Mucosa of descending colon (tissue), 3 donors: Measurements from ENCODE around the gene TACC2. TPM values are rescaled to one million over a fixed set of nuclear protein-coding genes. Genes with fewer than 3 reads are reported as not detected.

Experiments
- ATAC-seq: fragments of 200-7000 bp; cut with Tn5 transposase; one replicate; pipeline ENCODE4 v1.9.1; 2020; ENCODE audit warnings: mild to moderate bottlenecking, moderate library complexity
- DNase-seq, 3 donors: peaks; one replicate each; pipeline ENCODE4 v3.0.0-alpha.2; 2020
- H3K36me3 ChIP-seq: fragments of 200-600 bp; one replicate; pipeline ENCODE4 v1.8.0; 2021; ENCODE audit warnings: low read depth, mild to moderate bottlenecking
- H3K4me1 ChIP-seq: fragments of 200-600 bp; one replicate; pipeline ENCODE4 v1.8.0; 2021; ENCODE audit warnings: low read depth, mild to moderate bottlenecking
- H3K4me3 ChIP-seq: fragments of 200-600 bp; one replicate; pipeline ENCODE4 v1.8.0; 2021; ENCODE audit warnings: mild to moderate bottlenecking
- H3K9me3 ChIP-seq: fragments of 200-600 bp; one replicate; pipeline ENCODE4 v1.8.0; 2021; ENCODE audit warnings: mild to moderate bottlenecking
- CTCF ChIP-seq: fragments of 200-600 bp; IDR thresholded peaks from one replicate; pipeline ENCODE4 v1.8.0; 2022; ENCODE audit warnings: antibody characterized with exemption, mild to moderate bottlenecking
- intact Hi-C, 2 donors: fragments of 100-400 bp; cut with DNase I in 1 of 2; cut with micrococcal nuclease in 1 of 2; formaldehyde crosslinking; loops; one replicate each; pipeline versions ENCODE4 v1.11.0 to v1.11.1; 2022; cut with DNase I, micrococcal nuclease
- total RNA-seq, 3 donors: library from RNA; stranded (reverse); fragmentation: NEBNext Ultra II Directional in 2 of 3; extraction: Animal tissue kit (Norgen Biotek cat#: 25700) in 2 of 3; gene quantifications; one replicate each; pipeline versions ENCODE4 v1.2.1 to v1.2.4, GENCODE V29; 2021 to 2023
- donor health status: DM: no; HTN: no; CAD: no; lungs with moderate emphysema.
- donor health status: DM: no; HTN: no; CAD: no.
- donor health status: DM: no; HTN: yes; CAD: no.

The TACC2 gene
- total RNA-seq, 3 donors from 2014 or later, result 97.5 to 170 (median 133) TPM

- Histone ChIP-seq H3K9me3 (no peaks in the 10 kb centered on the region), H3K4me3 (no peak overlapping the region), H3K36me3 (no peaks in the 10 kb centered on the region), H3K4me1 (no peaks in the 10 kb centered on the region)
- DNase-seq, result no peak
- no peak for ATAC-seq
- no peak for TF ChIP-seq CTCF
- intact Hi-C loops, result no loop called here
Observed at GRCh38 chr10:122243550-122243949, 254.6 kb downstream of the TACC2 start.

GRCh38 chr10:122244001-122244975, 255.3 kb downstream of the TACC2 start:
- intact Hi-C loops, result no loop called here
- H3K4me3 ChIP-seq, result no peak overlapping the region
- H3K36me3 ChIP-seq, result no peaks in the 10 kb centered on the region
- DNase-seq (no peak), ATAC-seq (no peak)
- H3K9me3 ChIP-seq, result no peaks in the 10 kb centered on the region
- H3K4me1 ChIP-seq, result no peaks in the 10 kb centered on the region
- no peak for TF ChIP-seq CTCF

GRCh38 chr10:122245136-122245535, 256.2 kb downstream of the TACC2 start:
- no peak for TF ChIP-seq CTCF
- DNase-seq, result no peak

GRCh38 chr10:122245897-122246296, 256.9 kb downstream of the TACC2 start:
- DNase-seq (no peak), ATAC-seq (no peak)
- H3K4me3 ChIP-seq, result no peak overlapping the region
- no peak for TF ChIP-seq CTCF
- H3K4me1 ChIP-seq, result no peaks in the 10 kb centered on the region
- no peaks in the 10 kb centered on the region for H3K9me3 ChIP-seq
- intact Hi-C loops, result no loop called here
- H3K36me3 ChIP-seq, result no peaks in the 10 kb centered on the region

More at GRCh38 chr10:122245136-122245535, 256.2 kb downstream of the TACC2 start:
- Histone ChIP-seq H3K4me1 (no peaks in the 10 kb centered on the region), H3K9me3 (no peaks in the 10 kb centered on the region), H3K36me3 (no peaks in the 10 kb centered on the region), H3K4me3 (no peak overlapping the region)
- ATAC-seq, result no peak
- intact Hi-C loops, result no loop called here

- H3K4me3 ChIP-seq, result no peak overlapping the region
- intact Hi-C loops, result no loop called here
- ATAC-seq (no peak), DNase-seq (no peak)
- H3K4me1 ChIP-seq, result no peaks in the 10 kb centered on the region
- no peaks in the 10 kb centered on the region for H3K36me3 ChIP-seq
- no peak for TF ChIP-seq CTCF
- H3K9me3 ChIP-seq, result no peaks in the 10 kb centered on the region
Observed at GRCh38 chr10:122246830-122247520, 258.0 kb downstream of the TACC2 start.
